ENCODE results near the gene MAN2B2.

DNA sequence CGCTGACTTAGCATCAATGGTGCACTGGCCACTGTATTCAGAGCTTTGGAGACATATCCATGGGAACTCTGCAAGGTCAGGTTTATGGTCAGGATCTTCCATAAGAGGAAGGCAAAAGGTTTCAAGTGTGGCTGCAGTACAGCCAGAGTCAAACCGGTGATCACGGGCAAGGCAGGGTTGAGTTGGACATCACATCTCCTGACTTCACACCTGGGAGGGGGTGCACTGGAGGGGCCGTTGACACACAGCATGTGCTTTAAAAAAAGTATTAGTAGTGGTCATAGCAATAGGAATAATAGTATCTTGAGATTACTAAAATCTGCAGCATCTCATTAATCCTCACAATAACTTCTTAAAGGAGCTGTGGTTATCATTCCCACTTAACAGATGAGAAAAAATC, 28.9 kb upstream of the MAN2B2 start:
- no peak for TF ChIP-seq POLR2A (IDR thresholded peaks at IDR 0.05; ENCODE audit: low read depth, low read length)
- TF ChIP-seq TAF1 (IDR thresholded peaks at IDR 0.05; ENCODE audit: low read depth, low read length), result no peak
